DMS79 (cell line): Measurements from ENCODE around the gene CCDC148.
A peak's percentile ranks its signal among the peaks of the same experiment; 100 is the strongest.

Source experiments
- DNase-seq: peaks from one replicate; lab custom pipeline; 2025; lab: John Stamatoyannopoulos, UW

CCDC148 gene

DNA sequence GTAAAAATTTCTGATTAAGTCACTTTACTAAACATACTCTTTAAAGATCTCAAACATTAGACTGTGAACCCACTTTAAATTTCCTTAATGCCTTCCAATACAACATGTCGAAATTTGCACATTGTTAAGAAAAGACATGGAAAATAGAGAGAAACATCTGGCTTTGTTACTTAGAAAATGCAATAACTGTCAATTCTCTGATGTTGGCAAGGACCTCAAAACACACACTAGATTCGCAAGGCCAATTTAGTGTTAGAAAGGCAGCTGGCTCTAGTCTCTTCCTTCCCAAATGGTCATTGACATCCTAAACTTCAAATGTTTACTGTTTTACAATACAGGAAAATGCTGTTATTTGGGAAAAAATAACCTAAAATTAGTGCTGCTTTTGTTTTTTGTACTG, 244.3 kb downstream of the CCDC148 start:
- no peak for DNase-seq

DNA sequence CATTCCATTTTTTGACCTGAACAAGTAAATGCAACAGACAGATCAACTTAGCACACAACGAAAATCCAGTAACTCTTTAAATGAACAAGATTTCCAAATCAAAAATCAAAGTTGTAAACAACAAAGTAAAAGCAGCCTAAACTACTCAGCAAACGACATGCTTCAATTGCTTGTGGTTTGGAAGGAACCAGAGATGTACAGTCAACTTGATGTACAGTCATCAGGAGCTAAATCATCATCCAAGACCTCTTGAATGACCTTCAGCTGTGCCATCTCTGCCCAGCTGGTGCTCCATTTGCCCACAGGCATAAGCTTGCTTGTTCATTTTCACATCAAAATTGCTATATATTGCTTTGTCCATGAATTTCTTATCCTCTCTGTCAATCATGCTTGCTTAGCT, 245.1 kb downstream of the CCDC148 start:
- DNase-seq, result no peak

DNA sequence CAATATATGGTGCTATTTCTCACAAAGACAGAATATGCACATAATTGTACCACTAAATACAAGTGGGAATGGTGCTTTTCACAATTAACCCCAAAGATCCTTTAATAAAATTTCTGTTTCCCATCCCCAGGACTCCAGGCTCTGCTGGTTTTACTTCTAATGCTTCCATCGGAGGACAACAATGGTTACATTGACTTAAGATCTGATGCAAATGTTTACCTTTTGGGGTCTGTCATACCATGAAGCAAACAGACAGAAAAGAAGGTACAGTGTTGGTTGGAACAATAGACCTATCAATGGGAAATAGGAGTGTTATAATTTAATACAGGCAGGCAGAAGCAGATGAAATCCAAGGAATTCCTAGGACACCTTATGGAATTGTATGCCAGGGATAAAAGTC, 249.2 kb downstream of the CCDC148 start:
- DNase-seq, result no peak

DNA sequence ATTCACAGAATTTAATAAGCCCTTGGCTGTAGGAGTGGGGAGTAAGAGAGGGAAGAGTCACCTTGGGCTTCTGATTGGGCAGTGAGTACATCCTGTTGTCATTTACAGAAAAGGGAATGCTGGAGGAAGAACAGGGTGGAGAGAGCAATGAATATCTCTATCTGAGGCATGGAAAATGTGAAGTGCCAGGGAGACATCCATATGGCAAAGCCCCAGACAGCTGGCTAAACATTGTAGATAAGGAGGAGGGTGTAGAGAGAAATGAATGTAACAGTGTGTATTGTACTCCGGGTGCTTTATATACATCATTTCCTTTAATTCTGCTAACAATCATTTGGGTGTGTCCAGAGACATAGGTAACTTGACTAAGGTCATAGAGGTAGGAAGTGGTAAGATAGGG, 251.3 kb downstream of the CCDC148 start:
- no peak for DNase-seq

DNA sequence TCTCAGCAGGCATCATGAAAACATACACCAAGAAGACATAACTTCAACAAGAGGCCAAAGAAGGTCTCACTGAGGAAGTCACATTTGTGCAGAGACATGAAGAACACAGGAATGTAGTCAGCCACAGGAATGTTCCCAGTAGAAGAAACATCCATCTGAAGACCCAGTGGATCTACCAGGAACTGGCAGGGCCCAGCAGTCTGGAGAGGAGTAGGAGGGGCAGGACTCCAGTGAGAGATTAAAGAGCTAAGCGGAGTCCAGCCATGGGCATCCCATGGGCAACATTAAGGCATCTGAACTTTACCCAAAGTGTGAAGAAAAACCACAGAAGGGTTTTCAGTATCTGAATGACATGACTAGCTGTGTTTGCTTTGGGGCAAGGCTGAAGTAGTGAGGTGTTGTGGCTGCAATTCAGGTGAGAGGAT, 251.8 kb downstream of the CCDC148 start:
- no peak for DNase-seq

DNA sequence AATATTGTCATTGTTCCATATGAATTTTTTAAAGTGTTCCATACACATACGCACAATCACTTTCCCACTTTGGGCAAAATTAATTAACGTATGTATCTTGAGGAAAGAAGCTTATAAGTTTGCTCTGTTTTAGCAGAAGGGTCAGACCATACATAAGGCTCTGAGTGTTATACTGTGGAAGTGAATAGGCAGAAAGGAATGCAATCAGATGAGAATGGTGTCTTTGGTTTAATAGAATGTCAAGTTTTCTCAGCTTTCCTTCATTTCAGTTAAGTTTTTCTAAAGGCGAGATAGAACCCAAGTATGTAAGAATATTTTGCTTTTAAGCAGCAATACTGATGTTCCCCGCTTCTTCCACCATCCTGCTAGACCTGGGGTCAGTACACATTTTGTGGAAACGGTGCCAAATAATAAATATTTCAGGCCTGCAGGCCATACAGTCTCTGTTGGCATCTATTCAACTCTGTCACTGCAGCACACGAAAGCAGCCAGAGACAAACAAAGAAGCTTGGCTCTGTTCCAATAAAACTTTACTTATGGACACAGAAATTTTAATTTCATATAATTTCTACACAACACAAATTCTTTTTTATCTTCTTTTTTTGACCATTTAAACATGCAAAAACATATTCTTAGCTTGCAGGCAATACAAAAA, 254.3 kb downstream of the CCDC148 start:
- peak; percentile 13 for DNase-seq

DNA sequence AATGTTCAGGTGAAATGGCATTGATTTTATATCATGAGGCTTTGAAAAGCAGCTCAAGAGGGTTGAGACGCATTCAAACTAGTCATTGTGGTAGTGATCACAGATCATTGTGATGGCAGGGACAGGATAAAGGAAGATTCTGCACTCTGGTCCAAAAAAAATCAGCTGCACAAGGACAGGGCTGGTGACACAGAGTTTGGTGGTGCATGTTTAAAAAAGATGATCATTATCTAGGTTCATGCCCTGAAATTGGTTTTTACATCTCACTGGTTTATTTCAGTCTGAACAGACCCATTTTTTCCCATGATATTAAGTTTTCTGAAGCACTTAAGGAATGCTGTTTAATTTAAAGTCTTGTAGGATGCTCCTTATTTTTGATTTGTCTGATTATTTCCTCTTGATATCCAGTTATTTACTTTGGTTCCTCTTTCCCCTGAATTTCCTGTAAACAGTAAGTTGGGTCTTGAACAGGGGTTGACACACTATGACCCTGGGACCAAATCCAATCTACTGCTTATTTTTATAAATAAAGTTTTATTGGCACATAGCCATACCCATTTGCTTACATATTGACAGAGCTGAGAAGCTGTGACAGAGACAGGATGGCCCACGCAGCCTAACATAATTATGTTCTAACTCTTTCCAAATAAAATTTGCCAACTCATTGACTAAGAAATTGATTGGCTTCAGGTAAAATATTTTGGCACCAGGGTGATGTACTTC, 256.5 kb downstream of the CCDC148 start:
- no peak for DNase-seq

DNA sequence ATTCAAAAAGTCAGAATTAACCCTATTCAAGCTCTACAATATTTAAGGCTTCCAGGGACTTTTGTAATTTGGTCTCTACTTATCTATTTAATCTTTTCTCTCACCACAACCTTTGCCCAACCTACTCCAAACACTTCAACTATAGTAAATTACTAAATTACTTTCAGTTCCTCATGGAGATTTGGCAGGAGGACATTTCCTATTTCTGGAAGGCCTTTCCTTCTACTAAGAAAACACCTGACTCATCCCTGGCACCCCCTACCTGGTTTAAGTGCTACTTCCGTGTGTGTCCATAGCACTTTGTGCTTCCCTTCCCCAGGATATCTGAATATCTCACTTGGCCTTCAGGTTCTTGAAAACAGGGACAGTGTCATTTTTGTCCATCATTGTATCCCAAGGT, 258.6 kb downstream of the CCDC148 start:
- DNase-seq, result peak; percentile 23

DNA sequence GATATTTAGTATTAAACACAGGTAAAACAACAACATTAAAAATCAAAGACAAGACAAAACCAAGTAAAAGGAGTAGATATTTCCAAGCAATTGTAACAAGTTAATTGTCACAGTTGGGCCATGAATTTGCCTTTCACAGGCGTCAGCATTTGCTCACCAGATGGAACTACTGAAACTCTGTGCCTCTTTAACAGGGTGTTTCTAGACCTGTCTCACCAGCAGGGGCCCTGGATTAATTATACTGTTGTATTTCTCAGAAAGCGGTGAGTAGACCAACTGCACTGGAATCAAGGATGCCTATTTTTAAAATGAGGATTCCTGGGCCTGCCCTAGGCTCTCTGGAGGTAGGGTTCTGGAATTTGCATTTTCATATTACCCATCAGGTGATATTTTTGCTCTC, 262.3 kb downstream of the CCDC148 start:
- no peak for DNase-seq

DNA sequence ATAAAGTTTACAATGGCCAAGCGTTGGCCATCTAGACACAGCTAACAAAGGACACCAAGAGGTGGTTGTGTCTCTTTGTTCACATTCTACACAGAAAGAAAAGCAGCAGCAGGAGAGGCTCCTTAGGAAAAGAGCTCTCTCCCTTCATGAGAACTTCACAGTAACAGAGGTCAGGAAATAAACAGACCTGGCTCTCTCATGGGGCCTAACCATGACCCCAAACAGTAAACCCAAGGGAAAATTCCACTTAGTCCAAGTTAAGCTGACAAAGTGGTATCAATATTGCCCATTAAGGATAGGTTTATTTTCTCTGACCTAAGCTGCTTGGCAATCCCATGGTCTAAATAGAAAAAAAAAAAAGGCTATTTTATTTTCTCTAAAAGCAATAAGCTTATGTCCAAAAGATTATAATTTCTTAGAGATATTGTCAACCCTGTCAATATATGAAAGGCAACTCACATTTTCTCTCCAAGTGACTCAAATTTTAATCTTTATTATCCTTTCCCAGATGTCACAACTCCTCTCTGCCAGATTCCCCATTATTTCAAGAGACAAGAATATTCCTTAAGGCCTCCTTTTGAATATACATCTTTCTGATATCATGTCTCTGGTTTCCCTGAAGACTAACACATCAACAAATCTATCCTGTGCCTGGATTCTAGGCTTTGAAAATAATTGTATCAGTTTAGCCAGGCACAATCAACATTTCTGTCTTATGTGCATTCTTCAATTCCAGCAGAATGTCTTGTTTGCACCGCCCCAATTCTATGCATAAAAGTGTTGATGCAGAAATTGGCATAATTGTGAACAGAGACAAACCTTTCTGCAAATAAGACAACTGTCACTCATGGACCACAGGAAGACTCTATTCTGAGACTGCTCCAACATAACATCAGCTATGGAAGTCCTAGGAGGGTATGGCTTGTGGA, 263.8 kb downstream of the CCDC148 start:
- DNase-seq, result no peak

DNA sequence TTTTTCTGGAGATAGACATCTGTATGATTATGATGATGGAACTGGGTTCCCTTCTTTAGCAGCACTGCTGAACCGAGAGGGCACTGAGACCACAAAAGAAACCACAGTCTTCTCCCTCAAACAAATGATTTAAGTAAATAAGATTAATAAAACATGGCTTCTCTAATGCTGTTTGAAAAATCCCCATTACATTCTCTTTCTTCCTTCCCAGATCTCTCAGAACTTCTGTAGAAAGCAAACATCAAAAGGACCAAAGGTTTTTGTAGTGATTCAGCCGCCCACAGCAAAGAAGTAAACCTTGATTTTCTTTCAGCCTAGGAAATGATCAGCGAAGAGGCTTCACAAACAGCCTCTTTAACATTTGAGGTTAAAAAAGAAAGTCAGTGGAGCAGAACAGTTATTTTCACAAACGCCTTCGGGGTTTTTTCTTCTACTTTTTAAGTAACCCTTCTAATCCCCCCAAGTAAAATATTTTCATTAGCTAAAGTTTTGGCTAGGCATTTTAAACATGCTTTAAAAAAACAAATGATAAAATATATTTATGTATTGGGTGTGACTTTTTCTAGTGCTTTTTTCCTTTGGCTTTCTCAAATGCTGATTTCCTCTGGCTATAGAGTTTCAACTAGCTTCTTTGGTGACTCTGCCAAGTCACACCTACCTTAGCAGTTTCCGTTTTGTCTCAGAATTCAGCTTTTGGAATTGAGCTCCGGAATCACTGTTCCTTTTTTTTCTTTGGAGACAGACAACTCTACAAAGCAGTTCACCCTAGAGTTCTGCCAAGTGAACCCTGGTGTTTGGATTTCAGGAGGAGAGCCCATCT, 265.3 kb downstream of the CCDC148 start:
- peak; percentile 39 for DNase-seq

DNA sequence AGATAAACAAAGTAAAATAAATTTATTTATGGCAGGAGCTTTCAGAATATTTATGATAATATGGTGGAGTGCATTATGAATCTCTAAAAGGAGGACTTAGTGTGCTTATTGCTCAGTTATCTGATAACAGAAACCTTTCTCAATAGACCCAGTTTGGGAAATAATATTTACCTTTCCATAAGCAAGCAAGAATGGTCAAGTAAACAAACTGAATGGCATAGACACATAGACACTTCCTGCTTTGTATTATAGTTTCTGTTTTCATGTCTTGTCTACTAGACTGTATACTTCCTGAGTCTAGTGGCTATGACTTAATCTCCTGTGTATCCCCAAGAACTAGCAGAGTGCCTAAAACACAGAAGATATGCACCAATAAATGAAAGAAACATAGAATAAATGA, 267.0 kb downstream of the CCDC148 start:
- no peak for DNase-seq

DNA sequence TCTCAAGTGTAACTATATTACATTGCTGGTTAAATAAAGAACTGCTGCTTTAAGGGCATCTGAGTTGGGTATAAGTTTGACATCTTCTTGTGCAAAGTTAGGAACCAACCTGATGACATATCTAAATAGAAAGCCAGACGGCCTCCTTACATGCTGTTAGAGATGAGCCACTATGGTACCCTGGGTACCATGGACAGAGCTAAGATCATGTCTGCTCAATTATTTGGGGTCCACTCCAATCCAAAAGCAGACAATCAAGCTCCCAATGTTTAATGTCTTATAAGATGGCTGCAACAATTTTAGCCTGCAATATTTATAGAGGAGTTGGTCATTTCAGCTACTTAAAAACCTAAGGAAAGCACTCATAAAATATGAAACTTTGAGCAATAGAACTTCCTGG, 268.6 kb downstream of the CCDC148 start:
- no peak for DNase-seq

DNA sequence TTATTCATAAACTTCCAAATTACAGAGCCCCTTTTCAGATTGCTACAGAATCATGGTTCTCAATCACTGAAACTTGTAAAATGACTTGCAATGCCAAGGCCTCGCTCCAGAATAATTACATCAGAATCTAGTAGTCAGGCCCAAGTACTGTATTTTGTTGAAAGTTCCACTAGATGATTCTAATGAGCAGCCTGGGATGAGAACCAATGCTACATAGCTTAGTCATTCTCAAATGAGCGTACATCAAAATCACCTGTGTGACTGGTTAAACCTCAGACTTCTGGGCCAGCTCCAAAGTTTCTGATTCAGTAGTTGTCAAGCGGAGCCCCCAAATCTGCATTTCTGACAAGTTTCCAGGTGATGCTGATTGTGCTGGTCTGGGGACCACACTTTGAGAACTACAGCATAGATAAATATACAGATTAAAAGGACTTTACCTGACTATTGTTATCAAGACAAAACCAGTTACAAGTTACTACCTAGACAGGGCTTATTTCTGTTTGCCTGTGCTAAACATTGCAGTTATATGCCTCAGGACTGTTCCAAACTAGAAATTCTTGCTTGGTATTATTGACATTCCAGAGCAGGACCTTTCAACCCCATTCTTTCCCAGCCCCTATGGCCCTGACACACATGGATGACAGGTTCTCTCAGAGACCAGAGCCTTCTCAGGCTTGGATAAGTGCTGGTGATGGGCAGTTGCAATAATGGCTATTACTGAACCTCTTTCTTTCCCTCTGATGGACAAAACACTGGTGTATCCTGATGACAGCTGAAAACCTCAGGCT, 271.8 kb downstream of the CCDC148 start:
- no peak for DNase-seq

DNA sequence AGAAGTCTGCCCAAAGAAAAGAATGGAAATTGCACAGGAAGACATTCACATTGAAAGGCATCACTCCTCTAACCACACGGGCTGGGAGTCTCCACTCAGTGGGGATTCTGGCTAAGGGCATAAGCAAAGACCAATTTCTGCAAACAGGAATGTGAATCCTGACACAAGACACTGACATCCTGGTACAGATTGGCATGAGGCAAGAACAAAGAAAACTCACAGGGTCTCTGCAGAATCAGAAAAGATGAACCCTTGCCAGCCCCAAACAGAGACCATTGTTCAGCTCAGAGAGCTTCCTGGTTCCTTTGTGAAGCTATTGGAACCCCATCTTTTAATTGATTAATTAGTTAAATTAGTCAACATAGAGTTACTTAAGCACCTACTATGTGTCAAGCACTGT, 272.6 kb downstream of the CCDC148 start:
- DNase-seq, result no peak

DNA sequence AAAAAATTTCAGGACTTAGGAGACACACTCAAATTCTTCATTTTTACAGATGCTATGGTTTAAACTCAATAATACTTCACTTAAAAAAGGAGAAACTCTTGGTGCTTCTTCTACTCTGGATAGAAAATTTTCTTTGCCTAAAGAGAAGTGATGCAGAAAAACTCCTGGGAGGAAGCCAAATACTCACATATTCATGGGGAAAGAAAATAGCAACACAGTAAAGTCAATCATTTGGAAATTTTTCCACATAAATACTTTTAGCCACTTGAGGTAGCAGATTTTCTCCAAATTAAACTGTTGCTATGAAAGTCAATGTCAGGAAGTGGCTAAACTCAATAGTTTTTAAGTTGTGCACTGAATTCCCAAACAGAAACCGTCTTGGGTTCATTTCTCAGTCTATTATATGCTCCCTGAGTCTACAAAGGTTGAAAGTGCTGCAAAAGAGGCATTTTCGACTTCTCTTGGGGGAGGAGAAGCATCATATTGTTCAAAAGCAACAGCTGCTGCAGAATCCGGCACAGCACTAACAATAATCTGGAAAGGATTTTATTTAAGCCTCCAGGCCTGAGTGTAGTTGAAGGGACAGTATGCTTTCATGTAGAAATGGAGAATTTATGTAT, 273.8 kb downstream of the CCDC148 start:
- no peak for DNase-seq

DNA sequence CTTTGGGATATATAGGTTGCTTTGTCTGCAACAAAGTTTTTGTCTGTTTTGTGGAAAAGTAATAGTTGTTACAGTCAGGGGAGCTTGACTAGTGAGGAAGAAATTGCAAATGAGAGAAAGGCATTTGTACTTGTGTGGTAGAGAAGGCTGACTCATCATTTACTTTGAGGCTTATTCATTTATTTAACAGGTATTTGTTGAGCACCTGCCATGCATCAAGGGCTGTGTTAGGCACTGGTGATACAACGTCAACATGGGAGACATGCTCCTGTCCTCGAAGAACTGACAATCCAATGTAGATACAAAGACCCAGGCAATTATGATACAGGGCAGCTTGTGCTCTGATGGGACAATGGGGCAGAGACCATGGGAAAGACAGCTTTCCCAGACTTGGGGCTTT, 275.4 kb downstream of the CCDC148 start:
- DNase-seq, result no peak

DNA sequence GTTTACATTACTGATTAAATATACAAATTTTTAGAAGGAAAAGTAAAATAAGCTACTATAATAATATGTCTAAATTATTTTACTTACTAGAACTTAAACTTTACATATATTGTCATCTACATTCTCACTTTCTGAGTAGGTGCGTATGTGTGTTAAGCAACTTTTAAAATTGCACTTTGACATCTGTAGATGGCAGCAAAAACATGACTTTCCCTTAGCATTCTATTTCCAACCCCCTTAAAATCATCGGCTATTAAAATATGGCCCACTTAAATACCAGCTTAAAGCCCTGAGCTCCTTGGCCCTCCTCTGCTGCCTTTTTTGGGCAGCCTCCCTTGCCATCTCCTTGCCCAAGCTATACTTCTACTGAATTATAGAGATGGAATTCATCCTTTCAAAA, 276.9 kb downstream of the CCDC148 start:
- no peak for DNase-seq

DNA sequence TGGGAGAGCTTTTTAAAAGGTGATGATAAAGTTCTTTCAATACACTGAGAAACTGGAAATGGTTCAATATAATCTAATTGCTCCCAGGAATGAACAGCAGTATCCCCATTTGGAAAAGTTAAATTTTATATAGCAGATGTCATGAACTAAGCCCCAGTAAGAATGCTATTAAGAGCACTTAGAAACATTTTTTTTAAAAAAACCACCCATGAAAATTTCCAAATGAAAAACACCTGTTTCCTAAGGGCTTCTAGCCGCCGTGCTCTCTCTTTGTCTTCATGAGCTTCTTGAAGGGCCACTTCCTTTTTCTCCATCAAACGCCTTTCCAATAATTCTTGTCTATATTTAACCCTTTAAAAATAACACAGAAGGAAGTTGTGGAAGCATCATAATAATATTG, 277.9 kb downstream of the CCDC148 start:
- peak; percentile 12 for DNase-seq

DNA sequence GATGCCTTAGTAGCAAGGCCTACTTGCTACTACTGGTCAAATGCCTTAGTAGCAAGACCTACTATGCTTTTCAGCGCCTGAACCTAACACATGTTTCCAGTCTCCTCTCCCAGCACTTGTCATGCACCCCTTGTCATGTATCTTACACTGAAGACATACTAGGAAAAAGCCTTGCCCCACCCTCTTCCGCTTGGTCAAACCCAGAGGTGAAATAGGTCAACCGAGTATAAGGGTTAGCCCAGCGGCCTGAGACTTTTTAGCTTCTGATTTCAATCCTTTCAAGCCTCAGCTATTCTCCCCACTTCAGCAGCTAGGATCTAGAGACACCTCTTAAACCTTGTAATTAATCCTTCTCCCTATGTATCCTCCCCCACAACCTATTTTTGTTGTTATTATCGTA, 281.6 kb downstream of the CCDC148 start:
- no peak for DNase-seq

DNA sequence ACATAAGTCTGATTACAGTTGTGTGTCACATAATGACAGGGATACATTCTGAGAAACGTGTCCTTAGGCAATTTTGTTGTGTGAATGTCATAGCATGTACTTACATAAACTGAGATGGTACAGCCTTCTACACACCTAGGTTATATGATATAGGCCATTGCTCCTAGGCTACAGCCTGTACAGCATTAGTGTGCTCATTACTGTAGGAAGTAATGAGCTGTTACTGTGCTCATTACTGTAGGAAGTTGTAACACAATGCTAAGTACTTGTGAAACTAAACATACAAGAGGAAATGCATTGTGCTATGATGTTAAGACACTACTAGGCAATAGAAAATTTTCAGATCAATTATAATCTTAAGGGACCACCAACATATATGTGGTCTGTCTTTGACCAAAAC, 282.1 kb downstream of the CCDC148 start:
- DNase-seq, result no peak
